Astrocyte (in vitro differentiated cells and primary cell): Measurements from ENCODE around the gene CSNK2B.

Experiments
- EZH2 ChIP-seq: IDR thresholded peaks from 2 replicates; pipeline ENCODE4 v1.6.1; 2012; ENCODE audit warnings: mild to moderate bottlenecking, low read length, inconsistent platforms; ENCODE audit not compliant: insufficient read depth
- TF ChIP-seq, protein P1 (sequence below): IDR thresholded peaks from 2 replicates; pipeline ENCODE4 v1.5.1; 2011; ENCODE audit warnings: low read depth, mild to moderate bottlenecking, inconsistent platforms, low read length, moderate library complexity; ENCODE audit not compliant: insufficient read depth

DNA sequence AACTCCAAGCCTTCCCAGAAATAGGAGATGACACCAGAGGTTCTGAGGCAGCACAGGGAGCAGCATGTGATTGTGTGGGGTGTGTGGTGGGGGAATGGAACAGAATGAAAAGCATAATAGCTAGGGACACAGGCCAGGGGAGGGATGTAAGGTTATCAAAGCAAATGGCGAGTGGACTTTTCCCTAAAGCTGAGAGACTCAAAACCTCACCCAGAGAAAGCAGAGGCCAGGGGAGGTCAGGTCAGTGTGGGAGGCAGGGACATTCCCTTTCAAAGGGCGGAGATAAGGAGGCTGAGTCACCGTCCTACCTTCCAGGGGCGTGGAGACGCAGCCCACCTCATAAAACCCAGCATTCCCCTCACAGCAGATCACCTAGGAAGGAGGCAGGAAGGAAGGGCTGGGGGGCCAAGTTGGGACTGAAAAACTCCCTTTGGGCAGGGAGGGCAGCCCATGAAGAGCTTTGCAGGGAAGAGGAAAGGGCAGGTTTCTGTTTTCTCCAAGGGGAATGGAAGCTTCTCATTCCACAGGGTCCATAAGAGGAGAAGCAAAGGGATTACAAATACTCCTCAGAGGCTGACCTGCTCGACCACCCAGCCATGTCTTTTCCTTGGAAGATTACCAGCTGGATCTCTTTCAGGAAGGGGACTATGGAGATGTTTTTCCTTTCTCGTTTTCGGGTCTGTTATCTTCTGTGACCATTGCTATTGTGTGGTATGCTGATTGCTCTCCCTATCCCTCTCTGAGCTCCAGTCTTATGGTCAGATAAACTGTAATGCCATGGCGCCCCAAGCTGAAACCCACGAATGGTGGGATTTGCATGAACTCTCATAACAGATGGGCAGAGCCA is 24.6 kb downstream of the CSNK2B start:
- no peak for TF ChIP-seq EZH2
- TF ChIP-seq, protein P1, sequence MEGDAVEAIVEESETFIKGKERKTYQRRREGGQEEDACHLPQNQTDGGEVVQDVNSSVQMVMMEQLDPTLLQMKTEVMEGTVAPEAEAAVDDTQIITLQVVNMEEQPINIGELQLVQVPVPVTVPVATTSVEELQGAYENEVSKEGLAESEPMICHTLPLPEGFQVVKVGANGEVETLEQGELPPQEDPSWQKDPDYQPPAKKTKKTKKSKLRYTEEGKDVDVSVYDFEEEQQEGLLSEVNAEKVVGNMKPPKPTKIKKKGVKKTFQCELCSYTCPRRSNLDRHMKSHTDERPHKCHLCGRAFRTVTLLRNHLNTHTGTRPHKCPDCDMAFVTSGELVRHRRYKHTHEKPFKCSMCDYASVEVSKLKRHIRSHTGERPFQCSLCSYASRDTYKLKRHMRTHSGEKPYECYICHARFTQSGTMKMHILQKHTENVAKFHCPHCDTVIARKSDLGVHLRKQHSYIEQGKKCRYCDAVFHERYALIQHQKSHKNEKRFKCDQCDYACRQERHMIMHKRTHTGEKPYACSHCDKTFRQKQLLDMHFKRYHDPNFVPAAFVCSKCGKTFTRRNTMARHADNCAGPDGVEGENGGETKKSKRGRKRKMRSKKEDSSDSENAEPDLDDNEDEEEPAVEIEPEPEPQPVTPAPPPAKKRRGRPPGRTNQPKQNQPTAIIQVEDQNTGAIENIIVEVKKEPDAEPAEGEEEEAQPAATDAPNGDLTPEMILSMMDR, result no peak
